Activated B cell treated with CpG ODN at 0.5 μM for 24 hours (primary cell): ENCODE results near the gene RPL23. TPM values are rescaled to one million over a fixed set of nuclear protein-coding genes. Genes with fewer than 3 reads are reported as not detected.

Source experiments
- ATAC-seq: fragments of 200-7000 bp; cut with Tn5 transposase; one replicate; pipeline ENCODE4 v1.10.0; 2021; ENCODE audit warnings: low read depth, mild to moderate bottlenecking, moderate library complexity
- CTCF ChIA-PET: fragments of 350-600 bp; sonication (Branson Sonifier 250); formaldehyde crosslinking; loops from one replicate; lab custom pipeline; 2021; ENCODE audit warnings: antibody characterized with exemption; lab: Charles Lee
- POLR2A ChIA-PET: fragments of 350-600 bp; sonication (Branson Sonifier 250); formaldehyde crosslinking; loops from one replicate; lab custom pipeline; 2021; ENCODE audit warnings: antibody characterized with exemption; lab: Charles Lee
- DNase-seq: peaks from one replicate; pipeline ENCODE4 v3.0.0; 2022
- H3K27ac Mint-ChIP-seq: one replicate; pipeline ENCODE4 v1.8.0; 2020; ENCODE audit warnings: mixed read lengths
- H3K27me3 Mint-ChIP-seq: one replicate; pipeline ENCODE4 v1.8.0; 2021; ENCODE audit warnings: mixed read lengths
- H3K36me3 Mint-ChIP-seq: one replicate; pipeline ENCODE4 v1.8.0; 2021; ENCODE audit warnings: low read depth, mixed read lengths
- H3K4me1 Mint-ChIP-seq: one replicate; pipeline ENCODE4 v1.8.0; 2021; ENCODE audit warnings: mixed read lengths
- H3K4me3 Mint-ChIP-seq: one replicate; pipeline ENCODE4 v1.8.0; 2020; ENCODE audit warnings: mild to moderate bottlenecking, mixed read lengths
- H3K9me3 Mint-ChIP-seq: one replicate; pipeline ENCODE4 v1.8.0; 2020; ENCODE audit warnings: mixed read lengths
- intact Hi-C: fragments of 100-400 bp; cut with micrococcal nuclease; formaldehyde crosslinking; loops from one replicate; pipeline ENCODE4 v1.15.1; 2024
- total RNA-seq: library from RNA; stranded (reverse); gene quantifications from 2 replicates; pipeline ENCODE4 v1.2.3, GENCODE V29; 2022
- TF ChIP-seq, protein P1 (sequence below): fragments of 200-600 bp; IDR thresholded peaks from one replicate; pipeline ENCODE4 v1.8.0; 2022; ENCODE audit warnings: antibody characterized with exemption, mild to moderate bottlenecking

Gene RPL23
- total RNA-seq, 1 donor from 2014 or later, result 2,652 TPM

DNA sequence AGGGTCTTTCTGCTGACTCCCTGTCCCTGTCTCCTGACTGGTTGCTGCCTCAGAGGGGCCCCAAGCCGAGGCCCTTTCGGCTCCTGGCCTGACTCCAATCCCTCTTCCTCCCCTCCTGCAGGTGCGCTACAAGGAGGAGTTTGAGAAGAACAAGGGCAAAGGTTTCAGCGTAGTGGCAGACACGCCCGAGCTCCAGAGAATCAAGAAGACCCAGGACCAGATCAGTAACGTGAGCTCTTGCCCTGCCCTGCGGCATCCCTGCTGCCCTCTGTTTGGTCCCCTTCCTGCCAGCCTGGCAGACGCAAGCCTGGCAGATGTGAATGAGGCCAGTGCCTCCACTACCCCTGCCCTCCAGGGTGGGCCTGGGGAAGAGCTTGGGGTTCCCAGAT lies 44.8 kb upstream of the RPL23 start:
- ChIA-PET CTCF (interaction anchor here (0.7 to 3.4 kb wide), 4 partner anchors 25 to 85 kb away, joined by 3 to 21 read pairs (median 3); partner anchors contain the start of genes LASP1 and RPL23), POLR2A (interaction anchor here (0.6 to 6.7 kb wide), 16 partner anchors 9 to 196 kb away, joined by 3 to 256 read pairs (median 12); partner anchors contain the start of genes CWC25, FBXO47, LASP1 and LASP1NB)
- Mint-ChIP-seq H3K4me3 (peak overlapping the region; percentile 55), H3K27me3 (no peaks in the 10 kb centered on the region), H3K4me1 (peaks cover 42% of the 10 kb centered on the region), H3K27ac (peak overlapping the region; percentile 93), H3K9me3 (no peaks in the 10 kb centered on the region), H3K36me3 (peaks cover 48% of the 10 kb centered on the region)
- TF ChIP-seq, protein P1, sequence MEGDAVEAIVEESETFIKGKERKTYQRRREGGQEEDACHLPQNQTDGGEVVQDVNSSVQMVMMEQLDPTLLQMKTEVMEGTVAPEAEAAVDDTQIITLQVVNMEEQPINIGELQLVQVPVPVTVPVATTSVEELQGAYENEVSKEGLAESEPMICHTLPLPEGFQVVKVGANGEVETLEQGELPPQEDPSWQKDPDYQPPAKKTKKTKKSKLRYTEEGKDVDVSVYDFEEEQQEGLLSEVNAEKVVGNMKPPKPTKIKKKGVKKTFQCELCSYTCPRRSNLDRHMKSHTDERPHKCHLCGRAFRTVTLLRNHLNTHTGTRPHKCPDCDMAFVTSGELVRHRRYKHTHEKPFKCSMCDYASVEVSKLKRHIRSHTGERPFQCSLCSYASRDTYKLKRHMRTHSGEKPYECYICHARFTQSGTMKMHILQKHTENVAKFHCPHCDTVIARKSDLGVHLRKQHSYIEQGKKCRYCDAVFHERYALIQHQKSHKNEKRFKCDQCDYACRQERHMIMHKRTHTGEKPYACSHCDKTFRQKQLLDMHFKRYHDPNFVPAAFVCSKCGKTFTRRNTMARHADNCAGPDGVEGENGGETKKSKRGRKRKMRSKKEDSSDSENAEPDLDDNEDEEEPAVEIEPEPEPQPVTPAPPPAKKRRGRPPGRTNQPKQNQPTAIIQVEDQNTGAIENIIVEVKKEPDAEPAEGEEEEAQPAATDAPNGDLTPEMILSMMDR, result no peak
- intact Hi-C loops, result loop anchor here (1.0 to 2.0 kb wide), 5 partner anchors 14 to 98 kb away; partner anchors contain the start of genes CWC25 and RPL23
- DNase-seq, result peak; percentile 30
- peak; percentile 18 for ATAC-seq

DNA sequence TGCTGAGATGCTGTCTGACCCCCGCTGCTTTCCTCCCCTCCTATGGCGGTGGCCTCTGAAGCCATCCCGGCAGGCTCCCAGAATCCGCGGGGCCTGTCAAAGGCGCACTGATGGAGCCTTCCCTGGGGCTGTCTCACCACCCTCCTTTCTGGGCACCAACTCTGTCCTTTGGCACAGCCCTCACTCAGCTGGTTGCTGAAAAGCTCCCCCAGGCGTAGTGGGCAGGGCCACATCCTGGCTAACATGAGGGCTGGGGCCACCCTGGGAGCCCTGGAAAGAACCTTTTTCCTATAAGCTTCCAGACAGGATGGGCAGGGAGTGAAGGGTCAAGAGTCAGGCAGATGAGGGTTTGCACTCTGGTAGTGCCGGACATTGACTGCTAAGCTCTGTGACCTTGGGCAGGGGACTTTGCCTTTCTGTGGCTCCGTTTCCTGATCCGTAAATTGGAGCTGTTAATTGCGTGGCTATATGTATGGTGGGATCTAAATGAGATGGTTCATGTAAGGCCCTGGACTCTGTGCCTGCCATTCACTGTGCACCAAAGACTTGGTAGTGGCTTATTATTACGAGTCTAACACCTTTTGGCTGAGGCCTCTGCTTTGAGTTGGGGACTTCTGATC lies 44.3 kb upstream of the RPL23 start:
- Mint-ChIP-seq H3K4me3 (peak overlapping the region; percentile 55), H3K27me3 (no peaks in the 10 kb centered on the region), H3K9me3 (no peaks in the 10 kb centered on the region), H3K4me1 (peaks cover 40% of the 10 kb centered on the region), H3K36me3 (peaks cover 48% of the 10 kb centered on the region), H3K27ac (peak overlapping the region; percentile 93)
- ChIA-PET POLR2A (interaction anchor here (1.2 to 6.7 kb wide), 9 partner anchors 10 to 72 kb away, joined by 3 to 256 read pairs (median 17); partner anchors contain the start of genes CWC25, LASP1, LASP1NB and RPL23), CTCF (interaction anchor here (0.7 to 3.4 kb wide), 5 partner anchors 26 to 255 kb away, joined by 3 to 21 read pairs (median 3); partner anchors contain the start of genes LASP1 and RPL23)
- DNase-seq, result no peak
- ATAC-seq, result no peak
- intact Hi-C loops, result loop anchor here (1.0 to 2.0 kb wide), 5 partner anchors 13 to 97 kb away; partner anchors contain the start of genes CWC25 and RPL23
- TF ChIP-seq, protein P1, result no peak

DNA sequence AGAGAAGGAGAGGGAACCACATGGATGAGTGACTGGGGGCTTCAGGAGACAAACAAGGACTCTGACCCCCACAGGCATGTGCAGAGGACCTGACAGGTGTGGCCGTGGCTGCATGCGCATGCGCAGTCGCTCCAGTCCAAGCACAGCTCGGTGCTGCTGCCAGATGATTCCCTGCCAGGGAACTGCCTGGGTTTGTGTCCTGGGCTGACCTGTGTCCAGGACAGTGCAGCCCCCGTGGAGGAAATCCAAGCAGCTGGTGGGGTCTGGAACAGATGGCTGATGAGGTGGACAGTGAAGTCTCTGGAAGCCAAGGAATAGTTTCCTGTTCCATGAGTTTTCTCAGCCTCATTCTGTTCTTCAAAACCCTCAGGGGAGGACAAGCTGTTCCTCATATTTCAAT lies 43.7 kb upstream of the RPL23 start:
- TF ChIP-seq, protein P1, result no peak
- CTCF ChIA-PET, result interaction anchor here (0.9 to 3.4 kb wide), 3 partner anchors 26 to 256 kb away, joined by 3 to 21 read pairs (median 3); partner anchors contain the start of gene LASP1
- Mint-ChIP-seq H3K27me3 (no peaks in the 10 kb centered on the region), H3K9me3 (no peaks in the 10 kb centered on the region), H3K4me1 (peaks cover 41% of the 10 kb centered on the region), H3K27ac (peak overlapping the region; percentile 93), H3K4me3 (no peak overlapping the region), H3K36me3 (peaks cover 52% of the 10 kb centered on the region)
- POLR2A ChIA-PET, result interaction anchor here (2.3 to 6.7 kb wide), 6 partner anchors 12 to 72 kb away, joined by 9 to 256 read pairs (median 24); partner anchors contain the start of genes CWC25, LASP1, LASP1NB and RPL23
- intact Hi-C loops, result no loop called here
- DNase-seq, result no peak
- no peak for ATAC-seq

DNA sequence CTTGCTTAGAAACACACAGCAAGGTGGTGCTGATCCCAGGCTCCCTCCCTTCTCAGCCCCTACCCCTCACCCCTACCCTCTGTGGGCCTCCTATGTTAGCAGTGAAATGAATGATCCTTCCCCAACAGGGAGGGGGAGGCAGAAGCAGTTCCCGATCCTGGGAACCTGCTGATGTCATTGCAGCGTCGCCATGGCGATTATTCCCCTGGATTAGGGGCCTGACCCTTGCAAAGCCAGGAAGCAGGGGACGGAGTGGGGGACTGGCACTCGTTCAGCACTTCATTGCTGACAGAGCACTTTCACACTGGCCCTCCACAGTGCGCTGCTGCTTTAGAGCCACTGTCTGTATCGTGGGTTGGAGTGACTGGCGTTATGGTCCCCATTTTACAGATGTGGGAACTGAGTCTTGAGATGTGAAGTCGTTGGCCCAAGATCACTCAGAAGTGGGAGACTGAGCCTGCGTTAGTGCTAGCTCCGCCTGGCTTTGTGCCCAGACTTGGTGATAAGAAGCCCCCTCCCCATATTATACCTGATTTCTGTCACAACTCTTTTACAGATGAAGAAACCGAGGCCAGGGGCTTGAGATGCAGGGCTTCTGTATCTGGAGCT lies 42.9 kb upstream of the RPL23 start:
- intact Hi-C loops, result no loop called here

More for the DNA sequence above, 42.9 kb upstream of the RPL23 start:
- ChIA-PET CTCF (interaction anchor here (0.9 kb wide), 1 partner anchor 257 kb away, joined by 3 read pairs; no protein-coding TSS in a partner anchor), POLR2A (interaction anchor here (2.3 to 6.7 kb wide), 4 partner anchors 12 to 43 kb away, joined by 17 to 256 read pairs (median 58); partner anchors contain the start of genes LASP1, LASP1NB and RPL23)
- peaks cover 48% of the 10 kb centered on the region for H3K4me1 Mint-ChIP-seq
- H3K27ac Mint-ChIP-seq, result peak overlapping the region; percentile 46
- ATAC-seq (no peak), DNase-seq (no peak)
- TF ChIP-seq, protein P1, result no peak
- H3K27me3 Mint-ChIP-seq, result no peaks in the 10 kb centered on the region
- no peaks in the 10 kb centered on the region for H3K9me3 Mint-ChIP-seq
- H3K4me3 Mint-ChIP-seq, result no peak overlapping the region
- peaks cover 56% of the 10 kb centered on the region for H3K36me3 Mint-ChIP-seq
